GM19372 (cell line): ENCODE results near the gene NUMB.

Experiments used
- ATAC-seq: cut with Tn5 transposase; IDR thresholded peaks from one replicate; pipeline ENCODE4 v1.9.1; 2021; ENCODE audit warnings: mild to moderate bottlenecking, low read depth, moderate library complexity; ENCODE audit not compliant: unreplicated experiment

NUMB gene

DNA sequence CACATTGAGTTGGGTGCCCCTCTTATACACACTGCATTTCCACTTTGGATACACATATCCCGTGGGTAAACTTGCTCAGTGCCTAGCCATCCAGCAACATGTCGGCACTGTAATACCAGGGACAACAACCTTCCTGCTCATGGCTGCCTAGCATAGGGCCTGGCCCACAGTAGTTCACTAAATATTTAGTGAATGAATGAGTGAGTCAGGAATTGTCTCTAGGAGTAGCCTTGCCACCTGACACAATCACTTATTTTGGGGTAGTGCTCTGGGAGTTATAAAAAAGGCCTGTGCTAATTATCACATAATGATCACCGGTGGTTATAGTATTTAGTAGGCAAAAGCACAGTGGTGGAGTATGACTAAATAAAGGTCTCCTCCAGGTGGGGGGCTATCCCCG is 8.5 kb upstream of the NUMB start:
- no peak for ATAC-seq

DNA sequence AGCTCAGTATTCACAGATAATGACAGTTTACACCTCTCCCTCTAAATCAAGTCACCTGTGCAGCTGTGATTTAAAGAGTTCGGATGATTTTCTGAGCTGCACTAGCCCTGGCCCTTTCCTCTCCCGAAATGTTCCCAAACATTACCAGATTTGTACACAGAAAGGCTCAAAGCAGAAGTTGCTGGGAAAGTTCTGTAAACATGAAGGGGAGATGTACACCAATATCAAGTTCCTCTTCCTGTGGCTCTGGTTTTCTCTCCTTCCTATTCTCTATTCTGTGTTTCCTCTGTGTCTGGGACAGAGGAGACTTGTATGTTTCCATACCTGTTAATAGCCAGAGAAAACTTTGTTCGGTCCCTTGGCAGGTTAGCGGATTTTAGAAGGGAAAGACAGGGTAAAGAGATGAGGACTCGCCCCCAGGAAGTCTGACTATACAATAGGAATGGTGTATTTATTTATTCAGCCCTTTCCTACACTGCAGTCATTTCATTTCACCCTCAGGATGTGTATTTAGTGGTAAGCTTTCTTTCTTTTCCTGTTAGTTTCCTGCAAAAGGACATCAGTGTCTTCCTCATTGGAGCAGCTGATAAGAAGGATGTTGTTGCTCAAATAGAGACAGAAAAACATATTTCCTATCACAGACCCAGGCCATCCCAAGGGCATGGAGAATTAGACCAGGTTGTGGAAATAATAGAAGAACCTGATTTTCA is 7.6 kb upstream of the NUMB start:
- ATAC-seq, result no peak

DNA sequence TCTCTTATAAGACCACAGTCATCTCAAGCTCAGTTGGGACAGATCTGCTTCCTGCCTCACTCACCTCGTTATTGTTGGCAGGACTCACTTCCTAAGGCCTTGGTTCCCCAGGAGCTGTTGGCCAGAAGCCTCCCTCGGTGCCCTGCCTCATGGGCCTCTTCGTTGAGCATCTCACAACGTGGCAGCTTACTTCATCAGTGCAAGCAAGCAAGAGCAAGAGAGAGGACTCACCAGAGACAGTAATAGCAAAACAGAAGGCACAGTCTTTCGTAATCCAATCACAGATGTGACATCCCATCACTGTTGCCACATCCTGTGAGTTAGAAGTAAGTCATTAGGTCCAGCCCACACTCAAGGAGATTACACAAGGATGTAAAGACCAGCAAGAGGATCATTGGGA is 5.1 kb upstream of the NUMB start:
- ATAC-seq, result no peak

DNA sequence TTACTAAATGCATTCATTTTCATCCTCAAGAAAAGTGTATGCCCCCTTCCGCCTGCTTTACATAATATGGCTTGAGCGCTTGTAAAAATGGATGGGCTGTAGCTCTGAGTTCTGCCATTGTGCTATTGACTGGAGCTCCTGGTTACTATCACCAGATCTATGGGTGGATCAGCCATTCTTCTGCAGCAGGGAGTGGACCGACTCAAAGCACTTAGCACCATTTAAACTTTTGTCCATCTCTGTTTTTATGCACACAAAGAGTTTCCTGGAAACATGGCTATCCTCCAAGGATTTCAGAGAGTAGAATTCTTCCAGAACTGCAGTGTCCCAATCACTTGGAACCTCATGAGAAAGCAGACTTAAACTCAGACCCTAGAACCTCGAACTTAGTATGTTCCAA is 4.5 kb upstream of the NUMB start:
- ATAC-seq, result no peak

DNA sequence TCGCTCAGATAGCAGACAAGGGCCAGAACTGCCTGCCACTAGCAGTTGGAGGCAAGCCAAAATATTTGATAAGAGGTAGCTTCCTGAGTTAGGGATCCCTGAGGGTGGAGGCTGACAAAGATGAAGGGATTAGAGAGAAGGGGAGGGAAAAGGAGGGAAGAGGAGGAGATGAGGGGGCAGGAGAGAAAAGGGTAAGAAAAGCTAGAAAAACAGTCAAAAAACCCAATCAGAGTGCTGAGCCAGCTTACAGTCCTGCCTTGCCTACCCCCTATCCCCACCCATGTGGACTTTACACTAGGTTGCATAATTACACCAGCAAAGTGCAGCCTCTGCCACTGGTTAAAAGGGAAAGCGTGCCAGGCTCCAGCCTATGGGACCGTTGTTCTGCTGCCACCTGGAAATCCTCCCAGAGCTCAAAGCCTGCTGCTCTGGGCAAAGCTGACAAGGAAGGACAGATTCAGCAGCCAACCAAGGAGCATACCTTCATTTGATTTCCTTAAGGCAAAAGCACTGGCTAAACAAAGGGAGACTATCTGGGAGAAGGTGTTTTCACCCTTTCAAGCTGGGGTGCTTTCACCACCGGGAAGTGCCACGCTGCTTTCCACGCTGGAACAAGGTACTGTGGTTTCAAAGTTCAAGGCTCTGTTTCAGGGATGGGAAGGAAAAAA is 3.8 kb upstream of the NUMB start:
- ATAC-seq, result no peak

DNA sequence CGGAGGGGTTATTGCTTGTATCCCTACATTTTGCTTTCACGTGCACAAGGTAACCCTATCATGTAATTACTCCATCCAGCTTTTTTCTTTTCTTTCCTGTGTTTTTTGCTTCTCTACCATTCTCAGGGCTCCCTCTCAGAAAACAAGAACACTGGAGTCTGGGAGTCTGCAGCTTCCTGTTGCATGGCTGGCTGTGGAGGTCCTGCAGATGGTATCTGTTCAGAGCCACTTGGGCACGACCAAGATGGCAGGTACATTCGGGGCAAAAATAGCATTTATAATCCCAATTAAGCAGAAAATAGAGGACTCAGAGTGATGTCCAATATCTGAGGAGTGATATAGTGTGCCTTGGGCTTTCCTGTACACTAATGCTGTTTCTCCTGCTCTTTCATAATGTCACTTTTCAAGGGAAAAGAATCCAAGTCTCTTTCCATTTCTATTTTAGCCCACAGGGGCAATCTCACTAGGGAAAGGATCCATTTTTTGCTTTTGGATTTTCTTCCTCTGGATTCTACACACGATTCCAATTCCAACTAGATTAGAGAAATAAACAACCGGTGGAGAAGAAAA is 3.2 kb upstream of the NUMB start:
- ATAC-seq, result no peak

DNA sequence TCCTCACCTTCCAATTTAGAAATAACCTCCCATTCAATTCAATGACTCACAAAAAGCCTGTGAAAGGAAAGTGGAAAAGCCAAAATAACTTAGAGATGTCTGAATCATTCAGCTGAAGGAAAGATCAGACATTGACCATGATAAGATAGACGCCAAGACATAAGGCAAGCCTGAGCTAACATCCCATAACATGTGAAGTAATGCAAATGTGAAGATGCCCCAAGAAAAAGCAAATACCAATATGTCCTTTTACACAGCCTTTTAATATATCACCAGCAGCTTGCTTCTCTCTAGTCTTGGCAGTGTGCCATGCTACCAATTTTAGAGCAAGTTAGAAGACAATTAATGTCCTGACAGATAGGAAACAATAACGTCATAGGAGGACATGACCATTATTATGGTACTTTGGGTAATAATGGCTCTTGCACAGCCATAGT is 2.4 kb upstream of the NUMB start:
- ATAC-seq, result no peak

DNA sequence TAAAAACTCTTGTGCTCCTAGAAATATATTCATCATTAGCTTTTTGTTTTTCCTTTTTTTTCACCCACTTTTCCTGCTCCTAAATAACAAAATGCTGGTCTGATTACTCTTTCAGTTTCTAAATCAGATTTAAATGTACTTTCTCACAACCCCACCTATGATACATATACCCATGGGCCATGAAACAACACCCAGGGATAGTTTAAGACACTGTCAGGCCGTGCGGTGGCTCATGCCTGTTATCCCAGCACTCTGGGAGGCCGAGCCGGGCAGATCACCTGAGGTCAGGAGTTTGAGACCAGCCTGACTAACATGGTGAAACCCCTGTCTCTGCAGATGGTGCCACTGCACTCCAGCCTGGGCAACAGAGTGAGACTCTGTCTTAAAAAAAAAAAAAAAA is 1.6 kb upstream of the NUMB start:
- ATAC-seq, result no peak

DNA sequence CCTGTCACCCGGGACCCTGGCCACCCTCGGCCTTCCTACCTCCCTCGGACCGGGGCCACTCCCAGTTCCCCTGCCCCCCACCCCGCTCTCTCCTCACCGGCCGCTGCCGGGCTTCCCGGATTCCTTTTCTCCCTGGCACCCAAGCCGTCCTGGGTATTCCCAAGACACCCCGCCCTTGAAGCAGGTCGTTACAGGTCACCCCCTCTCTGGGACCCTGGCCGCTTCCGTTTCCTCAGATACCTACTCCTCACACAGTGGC is 493 bp downstream of the NUMB start:
- no peak for ATAC-seq

DNA sequence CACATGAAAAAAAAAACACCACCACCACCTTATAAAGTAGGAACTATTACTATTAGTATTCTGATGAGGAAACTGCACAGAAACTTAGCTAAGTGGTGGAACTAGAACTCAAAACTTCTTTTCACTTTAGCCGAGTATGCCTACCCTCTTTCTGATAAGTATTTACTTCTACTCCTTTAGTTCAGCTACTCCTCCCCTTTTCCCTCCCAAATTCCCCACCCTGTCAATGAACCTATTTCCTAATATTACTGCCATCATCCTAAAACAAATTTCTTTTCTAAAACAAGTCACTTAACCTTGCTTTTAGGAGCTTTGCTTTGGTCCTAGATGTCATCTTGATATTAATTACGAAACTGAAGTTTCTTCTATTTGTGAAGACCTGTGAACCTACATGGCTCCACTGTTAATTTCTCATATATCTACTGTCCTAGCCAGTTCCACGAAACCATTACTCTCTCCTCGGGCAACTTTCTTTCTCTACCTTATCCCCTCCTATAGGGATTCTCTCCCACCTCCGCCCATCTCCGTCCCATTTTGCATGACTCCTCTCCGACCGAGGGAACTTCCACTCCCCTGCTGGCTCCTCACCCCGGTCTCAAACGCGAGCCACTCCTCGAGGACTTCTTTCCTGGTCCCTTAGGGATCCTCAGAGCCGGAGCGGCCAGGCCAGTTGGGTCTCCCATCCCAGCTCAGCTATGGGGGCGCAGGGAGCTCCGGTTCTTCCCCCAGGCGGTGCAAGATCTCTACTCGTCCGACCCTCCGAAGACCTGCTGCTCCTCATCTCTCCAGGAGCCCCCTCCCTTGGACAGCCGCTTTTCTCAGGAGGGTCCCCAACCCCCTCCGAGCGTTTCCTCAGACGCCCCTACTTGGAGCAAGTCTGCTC is 1.1 kb downstream of the NUMB start:
- no peak for ATAC-seq

DNA sequence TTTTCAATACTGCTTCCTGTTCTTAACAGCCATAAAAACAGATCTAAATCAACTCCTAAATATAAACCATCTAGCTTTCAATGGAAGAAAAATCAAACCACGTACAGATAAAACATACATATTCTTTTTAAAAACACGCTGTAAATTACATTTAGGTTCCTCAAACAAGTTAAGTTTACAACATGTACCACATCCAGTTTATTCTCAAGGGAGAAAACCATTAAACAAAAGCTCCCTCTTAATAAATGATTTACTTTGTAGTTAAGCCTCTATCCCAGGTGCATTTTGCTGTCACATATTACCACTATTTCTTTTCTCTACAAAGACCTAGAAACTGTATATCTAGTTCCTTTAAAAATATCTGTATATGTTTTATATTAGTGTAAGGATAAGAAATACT is 3.1 kb downstream of the NUMB start:
- ATAC-seq, result no peak

DNA sequence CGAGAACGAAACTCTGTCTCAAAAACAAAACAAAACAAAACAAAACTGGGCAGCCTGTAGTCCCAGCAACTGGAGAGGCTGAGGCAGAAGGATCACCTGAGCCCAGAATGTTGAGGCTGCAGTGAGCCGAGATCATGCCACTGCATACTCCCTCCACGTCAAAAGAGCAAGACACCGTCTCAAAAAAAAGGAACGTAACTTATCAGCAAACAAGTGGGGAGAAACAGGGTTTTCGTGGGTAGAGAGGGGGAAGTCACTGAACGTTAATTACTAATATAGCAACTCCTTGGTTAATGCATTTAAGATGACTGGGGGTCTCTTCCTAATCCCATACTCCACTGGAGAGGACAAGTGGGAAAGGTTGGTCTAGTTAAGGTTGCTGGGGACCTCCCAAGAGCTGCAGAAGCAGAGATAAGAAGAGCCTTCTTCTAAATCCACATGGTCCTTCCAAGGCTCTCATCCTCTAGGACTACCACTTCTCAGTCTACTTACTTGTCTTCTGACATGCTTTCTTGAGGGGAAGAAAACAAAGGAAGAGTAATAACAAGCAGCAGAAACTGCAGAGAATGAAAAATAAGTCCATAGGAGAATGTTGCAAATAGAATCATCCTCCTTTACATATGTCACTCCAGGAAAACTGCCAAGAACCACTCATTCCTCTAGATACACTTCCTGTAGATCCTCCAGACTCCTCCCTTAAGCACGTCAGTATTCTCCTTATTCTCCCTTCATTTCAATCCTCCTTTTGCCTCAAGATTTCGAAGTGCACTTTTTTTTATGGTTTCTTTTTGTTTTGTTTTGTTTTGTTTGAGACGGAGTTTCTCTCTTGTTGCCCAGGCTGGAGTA is 5.8 kb downstream of the NUMB start:
- no peak for ATAC-seq

DNA sequence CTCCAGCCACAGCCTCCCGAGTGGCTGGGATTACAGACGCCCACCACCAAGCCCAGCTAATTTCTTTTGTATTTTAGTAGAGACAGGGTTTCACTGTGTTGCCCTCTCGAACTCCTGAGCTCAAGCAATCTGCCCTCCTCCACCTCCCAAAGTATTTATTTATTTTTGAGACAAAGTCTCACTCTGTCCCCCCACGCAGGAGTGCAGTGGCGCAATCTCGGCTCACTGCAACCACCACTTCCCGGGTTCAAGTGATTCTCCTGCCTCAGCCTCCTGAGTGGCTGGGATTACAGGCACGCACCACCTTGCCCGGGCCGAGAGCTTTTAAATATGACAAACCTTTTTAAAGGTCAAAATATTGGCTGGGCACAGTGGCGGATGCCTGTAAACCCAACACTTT is 14.6 kb downstream of the NUMB start:
- ATAC-seq, result no peak

DNA sequence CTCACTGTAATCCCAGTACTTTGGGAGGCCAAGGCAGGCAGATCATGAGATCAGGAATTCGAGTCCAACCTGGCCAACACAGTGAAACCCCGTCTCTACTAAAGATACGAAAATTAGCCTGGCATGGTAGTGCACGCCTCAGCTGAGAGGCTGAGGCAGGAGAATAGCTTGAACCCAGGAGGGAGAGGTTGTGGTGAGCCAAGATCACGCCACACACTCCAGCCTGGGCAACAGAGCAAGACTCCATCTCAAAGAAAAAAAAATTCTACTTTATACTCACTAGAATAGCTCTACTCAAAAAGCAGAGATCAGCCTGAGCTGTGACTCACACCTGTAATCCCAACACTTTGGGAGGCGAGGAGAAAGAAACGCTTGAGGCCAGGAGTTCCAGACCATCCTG is 17.1 kb downstream of the NUMB start:
- ATAC-seq, result no peak

DNA sequence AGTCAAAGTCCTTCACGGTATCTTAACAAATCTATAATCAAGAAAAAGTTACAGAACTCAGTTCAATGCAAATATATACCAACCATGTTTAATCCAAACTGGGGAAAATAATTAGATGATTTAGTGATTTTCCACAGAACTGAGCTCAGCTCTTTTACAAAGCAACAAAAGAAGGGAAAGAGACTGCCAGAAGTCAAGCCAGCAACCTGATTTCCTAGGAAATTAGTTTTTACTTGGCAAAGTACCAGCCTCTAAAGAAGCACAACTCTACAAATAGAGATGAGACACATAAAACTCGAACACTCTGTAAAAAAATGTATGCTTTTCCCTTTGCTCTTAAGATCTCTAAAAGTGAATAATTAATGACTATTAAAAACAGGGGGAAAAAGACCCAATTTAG is 19.4 kb downstream of the NUMB start:
- ATAC-seq, result no peak

DNA sequence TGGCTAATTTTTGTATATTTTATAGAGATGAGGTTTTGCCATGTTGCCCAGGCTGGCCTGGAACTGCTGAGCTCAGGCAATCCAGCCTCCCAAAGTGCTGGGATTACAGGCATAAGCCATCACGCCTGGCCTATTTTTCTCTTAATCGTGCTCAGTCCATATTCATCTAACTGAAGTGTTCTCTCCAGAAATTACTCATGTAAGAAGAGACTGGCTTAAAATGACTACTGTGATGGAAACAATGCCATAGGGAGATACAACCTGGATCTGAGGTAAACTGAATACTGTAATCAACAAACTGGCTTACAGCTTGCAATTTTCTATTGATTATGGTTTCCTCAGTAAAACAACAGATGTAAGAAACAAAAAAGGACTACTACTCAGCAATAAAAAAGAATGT is 21.1 kb downstream of the NUMB start:
- no peak for ATAC-seq

DNA sequence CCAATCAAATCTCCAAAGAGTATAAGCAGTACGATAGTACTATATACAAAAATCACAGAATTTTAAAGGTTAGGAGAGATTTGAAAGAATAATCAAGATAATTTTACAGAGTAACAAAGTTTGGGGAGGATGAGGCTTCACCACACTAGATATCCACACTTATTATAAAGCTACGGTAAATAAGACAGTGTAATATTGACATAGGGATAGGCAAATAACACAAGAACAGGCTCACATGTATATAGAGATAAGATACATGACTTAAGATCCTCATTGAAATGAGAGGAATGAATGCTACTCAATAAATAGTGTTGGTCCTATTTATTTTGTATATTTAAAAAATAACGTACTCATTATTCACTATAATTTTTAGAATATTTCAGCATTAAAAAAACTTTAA is 26.2 kb downstream of the NUMB start:
- ATAC-seq, result no peak

DNA sequence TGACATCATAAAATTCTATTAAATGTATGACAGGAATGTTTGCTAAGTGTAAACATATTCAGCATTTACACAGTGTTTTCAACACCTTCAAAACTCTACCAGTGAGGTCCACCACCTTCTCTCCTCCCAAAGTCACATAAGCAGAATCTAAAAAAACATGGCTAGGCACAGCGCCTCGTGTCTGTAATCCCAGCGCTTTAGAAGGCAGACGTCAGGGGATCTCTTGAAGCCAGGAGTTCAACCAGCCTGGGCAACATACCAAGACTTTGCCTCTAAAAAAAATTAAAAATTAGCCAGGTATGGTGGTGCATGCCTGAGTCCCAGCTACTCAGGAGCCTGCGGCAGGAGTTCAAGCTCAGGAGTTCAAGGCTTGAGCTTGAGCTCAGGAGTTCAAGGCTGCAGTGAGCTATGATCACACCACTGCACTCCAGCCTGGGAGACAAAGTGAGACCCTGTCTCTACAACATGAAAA is 30.0 kb downstream of the NUMB start:
- ATAC-seq, result no peak

DNA sequence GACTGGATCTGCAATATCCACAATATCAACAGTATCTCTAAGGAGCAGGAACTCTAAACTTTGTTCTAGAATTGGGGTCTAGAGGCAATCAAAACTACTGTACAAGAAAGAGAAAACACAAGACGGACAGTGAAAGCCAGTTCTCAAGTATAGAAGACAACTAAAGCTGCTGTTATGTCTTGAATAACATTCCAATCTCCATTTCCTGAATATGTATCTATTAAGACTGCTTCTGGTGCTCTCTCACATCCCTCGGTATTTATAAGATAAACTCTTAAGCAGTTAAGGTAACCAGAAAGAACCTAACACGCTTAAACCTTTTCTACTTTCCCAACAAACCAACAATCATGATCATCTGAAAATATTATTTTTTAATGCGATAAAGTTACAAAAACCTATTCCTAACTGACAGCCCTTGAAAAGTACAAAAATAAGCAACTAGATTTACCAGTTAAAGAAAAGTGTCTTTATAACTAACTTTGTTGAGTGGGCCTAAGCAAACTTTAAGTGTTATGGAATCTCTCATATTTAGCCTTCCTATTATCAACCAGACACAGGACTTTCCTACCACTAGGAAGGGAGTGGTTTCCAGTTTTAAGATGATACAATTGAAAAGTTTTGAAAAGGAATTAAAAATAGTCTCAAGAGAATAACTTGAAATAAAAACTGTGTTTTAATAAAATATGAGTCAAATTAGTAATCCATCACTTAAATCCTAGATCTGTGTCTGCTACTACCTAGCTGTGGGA is 30.7 kb downstream of the NUMB start:
- no peak for ATAC-seq

DNA sequence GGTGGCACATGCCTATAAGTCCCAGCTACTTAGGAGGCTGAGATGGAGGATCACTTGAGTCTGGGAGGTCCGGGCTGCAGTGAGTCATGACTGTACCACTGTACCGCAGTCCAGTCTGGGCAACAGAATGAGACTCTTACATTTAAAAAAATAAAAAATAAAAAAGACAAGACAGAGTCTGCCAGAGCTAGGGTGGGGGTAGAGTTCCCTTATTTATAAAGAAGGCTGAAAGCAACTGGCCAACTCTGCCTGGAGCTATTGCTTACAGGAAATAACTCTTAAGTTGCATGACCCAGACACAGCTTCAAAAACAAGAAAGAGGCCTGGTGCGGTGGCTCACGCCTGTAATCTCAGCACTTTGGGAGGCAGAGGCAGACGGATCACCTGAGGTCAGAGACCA is 31.5 kb downstream of the NUMB start:
- no peak for ATAC-seq
